GM12878 (cell line): Measurements from ENCODE around the gene DNAH8. TPM values are rescaled to one million over a fixed set of nuclear protein-coding genes. Genes with fewer than 3 reads are reported as not detected.

Experiments used
- ATAC-seq: fragments of 200-7000 bp; cut with Tn5 transposase; 3 replicates; pipeline ENCODE4 v1.9.1; 2020; ENCODE audit warnings: mild to moderate bottlenecking, moderate library complexity
- BruUV-seq: library from RNA; stranded (reverse); fragments of 400-500 nt; replicated peaks from 2 replicates; lab custom pipeline; 2021; lab: Mats Ljungman, UMichigan
- CTCF ChIA-PET: fragments of 300-600 bp; sonication (Branson Sonifier 250); formaldehyde crosslinking; extraction: SDS; loops from one replicate; lab custom pipeline; 2021; ENCODE audit warnings: inconsistent platforms; lab: Yijun Ruan, JAX
- POLR2A ChIA-PET: fragments of 350-600 bp; formaldehyde crosslinking; extraction: SDS; loops from one replicate; lab custom pipeline; 2021; ENCODE audit warnings: inconsistent platforms; lab: Charles Lee
- RAD21 ChIA-PET: fragments of 300-600 bp; sonication (Branson Sonifier 250); formaldehyde crosslinking; loops from one replicate; lab custom pipeline; 2023; ENCODE audit warnings: antibody characterized with exemption; ENCODE audit not compliant: unreplicated experiment; lab: Charles Lee
- SMC1A ChIA-PET: fragments of 300-600 bp; sonication (Branson Sonifier 250); formaldehyde crosslinking; loops from one replicate; lab custom pipeline; 2023; ENCODE audit not compliant: unreplicated experiment, uncharacterized antibody; lab: Charles Lee
- DNase-seq: peaks from one replicate; pipeline ENCODE4 v3.0.0-alpha.2; 2011; ENCODE audit warnings: low read depth, low spot score
- FAIRE-seq: peaks from 3 replicates; lab custom pipeline; 2011; peaks lifted over from hg19 to GRCh38; lab: Jason Lieb, UNC
- H2AFZ ChIP-seq: 2 replicates; pipeline ENCODE4 v1.6.0; 2011; ENCODE audit warnings: low read depth, low read length, control low read depth; ENCODE audit not compliant: control insufficient read depth
- H3K27ac ChIP-seq: 2 replicates; pipeline ENCODE4 v1.5.1; 2011; ENCODE audit warnings: control low read depth; ENCODE audit not compliant: control insufficient read depth, insufficient read depth
- H3K27me3 ChIP-seq, 2 experiments: replicated peaks in 1 of 2; 2 replicates each; pipeline versions ENCODE4 v1.6.0 to v1.6.1; 2011; ENCODE audit warnings: low read length in 1 of 2; ENCODE audit not compliant: control insufficient read depth in 2 of 2, insufficient read depth in 2 of 2
- H3K36me3 ChIP-seq, 2 experiments: 2 replicates each; pipeline ENCODE4 v1.5.1; 2011; ENCODE audit warnings: low read length in 1 of 2; ENCODE audit not compliant: control insufficient read depth in 2 of 2, insufficient read depth in 2 of 2
- H3K4me1 ChIP-seq: 2 replicates; pipeline ENCODE4 v1.6.1; 2011; ENCODE audit warnings: mild to moderate bottlenecking, low read length, moderate library complexity, mixed read lengths; ENCODE audit not compliant: control insufficient read depth, insufficient read depth
- H3K4me2 ChIP-seq: 2 replicates; pipeline ENCODE4 v1.6.0; 2011; ENCODE audit warnings: control low read depth; ENCODE audit not compliant: control insufficient read depth, insufficient read depth
- H3K4me3 ChIP-seq: fragments of 200-600 bp; sonication (generic); 2 replicates; pipeline ENCODE4 v1.5.1; 2016
- H3K79me2 ChIP-seq: 2 replicates; pipeline ENCODE4 v1.6.0; 2011; ENCODE audit warnings: low read length; ENCODE audit not compliant: control insufficient read depth, insufficient read depth
- H3K9ac ChIP-seq: 2 replicates; pipeline ENCODE4 v1.8.0; 2011; ENCODE audit warnings: low read length, control low read depth, mixed read lengths; ENCODE audit not compliant: control insufficient read depth, insufficient read depth
- H3K9me3 ChIP-seq: replicated peaks from 3 replicates; pipeline ENCODE4 v1.5.1; 2011; ENCODE audit warnings: mild to moderate bottlenecking, low read length; ENCODE audit not compliant: control insufficient read depth, insufficient read depth
- H4K20me1 ChIP-seq: 2 replicates; pipeline ENCODE4 v1.6.0; 2011; ENCODE audit not compliant: control insufficient read depth, insufficient read depth
- BRCA1 ChIP-seq: IDR thresholded peaks from 2 replicates; pipeline ENCODE4 v1.6.1; 2011; ENCODE audit warnings: low read depth, low read length, improper control_type of control experiment
- CBFB ChIP-seq: IDR thresholded peaks from 2 replicates; pipeline ENCODE4 v1.6.1; 2016; ENCODE audit warnings: antibody characterized with exemption, low read depth
- CEBPB ChIP-seq, 2 experiments: fragments of 150-350 bp in 1 of 2; IDR thresholded peaks; 2 replicates each; pipeline ENCODE4 v1.6.1; 2012 to 2014; ENCODE audit warnings: low read depth in 2 of 2, low read length in 2 of 2, borderline replicate concordance in 1 of 2, inconsistent platforms in 1 of 2
- CUX1 ChIP-seq: IDR thresholded peaks from 2 replicates; pipeline ENCODE4 v1.6.1; 2012; ENCODE audit warnings: improper control_type of control experiment, low read depth, low read length; ENCODE audit not compliant: insufficient replicate concordance
- IRF3 ChIP-seq: fragments of 450-650 bp; IDR thresholded peaks from 2 replicates; pipeline ENCODE4 v1.6.1; 2014; ENCODE audit warnings: mild to moderate bottlenecking
- MTA2 ChIP-seq: fragments of 450-650 bp; IDR thresholded peaks from 2 replicates; pipeline ENCODE4 v1.6.1; 2016; ENCODE audit warnings: low read depth, mild to moderate bottlenecking, moderate library complexity
- SMC3 ChIP-seq: IDR thresholded peaks from 2 replicates; pipeline ENCODE4 v1.6.1; 2011; ENCODE audit warnings: low read length, improper control_type of control experiment, borderline replicate concordance
- SRF ChIP-seq, 2 experiments: IDR thresholded peaks; 2 replicates each; pipeline ENCODE4 v1.6.1; 2011; ENCODE audit warnings: low read depth in 2 of 2, low read length in 2 of 2, mild to moderate bottlenecking in 1 of 2, moderate library complexity in 1 of 2
- SUPT20H ChIP-seq: IDR thresholded peaks from 2 replicates; pipeline ENCODE4 v1.6.1; 2011; ENCODE audit warnings: low read depth, mild to moderate bottlenecking, low read length, moderate library complexity, borderline replicate concordance; ENCODE audit not compliant: control insufficient read depth
- WGBS: methylation state at CpG from one replicate; pipeline ENCODE4 v1.1.6; 2016; ENCODE audit warnings: low lambda C conversion rate; ENCODE audit not compliant: insufficient replicate concordance, insufficient coverage; ENCODE audit errors: missing lambda C conversion rate; 5-methylcytosine and 5-hydroxymethylcytosine counted together
- in situ Hi-C: fragments of 300-500 bp; cut with MboI; formaldehyde crosslinking; loops from 9 replicates; pipeline ENCODE4 v1.14.3; 2018; ENCODE audit warnings: mixed read lengths
- intact Hi-C: fragments of 100-400 bp; cut with micrococcal nuclease; formaldehyde crosslinking; loops from one replicate; pipeline ENCODE4 v1.14.2; 2022; ENCODE audit not compliant: unreplicated experiment
- polyA plus RNA-seq, 11 experiments: library from polyadenylated mRNA; depleted of rRNA in 4 of 11; unstranded in 6 of 11; stranded (reverse) in 5 of 11; fragments of >200 nt; fragmentation: Nextera tagmentation in 4 of 11; fragmentation: Illumina TruSeq in 1 of 11; extraction: Ambion mirVana in 4 of 11; extraction: Trizol in 1 of 11; gene quantifications; 1 replicate in 1 of 11; 2 replicates in 10 of 11; pipeline versions ENCODE4 v1.2.1 to v1.2.3, GENCODE V29; 2011 to 2016; ENCODE audit warnings: inconsistent platforms in 2 of 11, missing spikeins in 2 of 11, low read depth in 1 of 11
- total RNA-seq, 4 experiments: library from RNA; depleted of rRNA in 3 of 4; stranded (reverse); fragments of >200 nt in 3 of 4; fragmentation: Illumina TruSeq in 1 of 4; extraction: Trizol in 1 of 4; gene quantifications; 2 replicates each; pipeline versions ENCODE4 v1.2.1 to v1.2.3, GENCODE V29; 2013 to 2021

Gene DNAH8
- total and polyA plus RNA-seq, 10 of the 15 experiments (the other 5 are each of a cell fraction or from before 2014, with no cell fraction given), result 0.02 to 0.34 (median 0.10) TPM; not detected in 3

- Histone ChIP-seq H3K4me1 (no peaks in the 10 kb centered on the region), H3K4me3 (no peak overlapping the region), H3K9ac (no peak overlapping the region), H3K36me3 (no peaks in the 10 kb centered on the region), H3K9me3 (no peaks in the 10 kb centered on the region), H3K27me3 (peaks cover 0 to 1% of the 10 kb centered on the region in 2 experiments; a peak in 2 of 4 replicates), H3K27ac (no peak overlapping the region), H4K20me1 (no peaks in the 10 kb centered on the region), H3K79me2 (no peaks in the 10 kb centered on the region), H2AFZ (no peak overlapping the region), H3K4me2 (no peak overlapping the region)
- FAIRE-seq (no peak), ATAC-seq (no peak), DNase-seq (no peak)
- in situ Hi-C loops (no loop called here), intact Hi-C loops (no loop called here)
- ChIA-PET POLR2A (no interaction called here), RAD21 (no interaction called here), SMC1A (interaction anchor here (1.3 kb wide), 1 partner anchor 10 kb away, joined by 3 read pairs; no protein-coding TSS in a partner anchor), CTCF (no interaction called here)
- no TSS peak for BruUV-seq
- TF ChIP-seq MTA2 (no peak), IRF3 (no peak), CEBPB (IDR thresholded peaks at IDR 0.05; ENCODE audit: borderline replicate concordance in 1 of 2, low read depth in 2 of 2, low read length in 2 of 2) (no peak), BRCA1 (no peak), SMC3 (no peak)
Observed at GRCh38 chr6:38987503-38987902, 272.4 kb downstream of the DNAH8 start.

GRCh38 chr6:38988736-38989449 lies 273.8 kb downstream of the DNAH8 start:
- no peak overlapping the region for H3K4me3 ChIP-seq
- ChIA-PET CTCF (interaction anchor here (0.9 kb wide), 1 partner anchor 314 kb away, joined by 3 read pairs; no protein-coding TSS in a partner anchor), SMC1A (interaction anchor here (1.3 kb wide), 1 partner anchor 8 kb away, joined by 3 read pairs; no protein-coding TSS in a partner anchor), RAD21 (no interaction called here), POLR2A (no interaction called here)
- no peak overlapping the region for H3K4me2 ChIP-seq
- intact Hi-C loops (no loop called here), in situ Hi-C loops (no loop called here)
- no peak for DNase-seq
- H3K9ac ChIP-seq, result no peak overlapping the region
- 70% methylated on average over 8 of the region's 8 CpGs for WGBS
- H3K4me1 ChIP-seq, result no peaks in the 10 kb centered on the region
- no peaks in the 10 kb centered on the region for H3K9me3 ChIP-seq
- BruUV-seq, result no TSS peak
- H3K27me3 ChIP-seq, result no peaks in the 10 kb centered on the region; a peak in 2 of 4 replicates
- ATAC-seq, result no peak
- no peak for FAIRE-seq
- no peak overlapping the region for H2AFZ ChIP-seq
- no peaks in the 10 kb centered on the region for H3K79me2 ChIP-seq
- no peaks in the 10 kb centered on the region for H4K20me1 ChIP-seq
- H3K27ac ChIP-seq, result no peak overlapping the region
- H3K36me3 ChIP-seq, result no peaks in the 10 kb centered on the region
- TF ChIP-seq CBFB (no peak), SUPT20H (no peak), SRF (IDR thresholded peaks at IDR 0.05; ENCODE audit: low read depth in 2 of 2, low read length in 2 of 2) (no peak), CUX1 (no peak)
